WTC11 (cell line): Measurements from ENCODE around the gene LIN7C. TPM values are rescaled to one million over a fixed set of nuclear protein-coding genes. Genes with fewer than 3 reads are reported as not detected.

Experiments used
- ATAC-seq: fragments of 200-7000 bp; cut with Tn5 transposase; 2 replicates; pipeline ENCODE4 v1.10.0; 2021; ENCODE audit warnings: mild to moderate bottlenecking, moderate library complexity
- CTCF ChIA-PET: fragments of 300-600 bp; sonication (Branson Sonifier 250); formaldehyde crosslinking; loops from one replicate; lab custom pipeline; 2021; ENCODE audit warnings: antibody characterized with exemption; lab: Charles Lee
- POLR2A ChIA-PET: fragments of 350-600 bp; sonication (Branson Sonifier 250); formaldehyde crosslinking; loops from one replicate; lab custom pipeline; 2021; ENCODE audit warnings: antibody characterized with exemption; lab: Charles Lee
- DNase-seq: peaks from one replicate; pipeline ENCODE4 v3.0.0; 2021; ENCODE audit warnings: low spot score
- H3K27ac Mint-ChIP-seq: 2 replicates; pipeline ENCODE4 v1.8.0; 2021; ENCODE audit warnings: mixed read lengths
- H3K27me3 Mint-ChIP-seq: 2 replicates; pipeline ENCODE4 v1.8.0; 2021; ENCODE audit warnings: low read depth, mild to moderate bottlenecking, moderate library complexity, mixed read lengths
- H3K36me3 Mint-ChIP-seq: 2 replicates; pipeline ENCODE4 v1.8.0; 2021; ENCODE audit warnings: mixed read lengths
- H3K4me1 Mint-ChIP-seq: 2 replicates; pipeline ENCODE4 v1.8.0; 2022; ENCODE audit warnings: mixed read lengths
- H3K4me3 Mint-ChIP-seq: 2 replicates; pipeline ENCODE4 v1.8.0; 2021; ENCODE audit warnings: mild to moderate bottlenecking, moderate library complexity, mixed read lengths
- H3K9me3 Mint-ChIP-seq: 2 replicates; pipeline ENCODE4 v1.8.0; 2021; ENCODE audit warnings: mixed read lengths
- CREB1 ChIP-seq: sonication (generic); formaldehyde crosslinking; IDR thresholded peaks from 2 replicates; pipeline ENCODE4 v1.8.0; 2023; ENCODE audit warnings: mild to moderate bottlenecking, missing genetic modification reagents
- ELF4 ChIP-seq: sonication (generic); formaldehyde crosslinking; IDR thresholded peaks from 2 replicates; pipeline ENCODE4 v1.8.1; 2022; ENCODE audit warnings: low read depth, mild to moderate bottlenecking, moderate library complexity, missing genetic modification reagents
- FOXJ3 ChIP-seq: sonication (generic); formaldehyde crosslinking; IDR thresholded peaks from 2 replicates; pipeline ENCODE4 v1.9.0; 2021; ENCODE audit warnings: missing genetic modification reagents, mild to moderate bottlenecking, borderline replicate concordance
- FOXK1 ChIP-seq: sonication (generic); formaldehyde crosslinking; IDR thresholded peaks from 2 replicates; pipeline ENCODE4 v1.8.0; 2022; ENCODE audit warnings: mild to moderate bottlenecking, moderate library complexity, missing genetic modification reagents
- GTF2I ChIP-seq: fragments of 250-450 bp; sonication (Bioruptor Pico); conservative IDR thresholded peaks from 2 replicates; pipeline ENCODE4 v1.4.0; 2021; ENCODE audit warnings: mild to moderate bottlenecking
- SP1 ChIP-seq: sonication (generic); formaldehyde crosslinking; conservative IDR thresholded peaks from 2 replicates; pipeline ENCODE4 v1.8.1; 2022; ENCODE audit warnings: missing genetic modification reagents
- STAT6 ChIP-seq: sonication (generic); formaldehyde crosslinking; conservative IDR thresholded peaks from 2 replicates; pipeline ENCODE4 v1.8.1; 2023; ENCODE audit warnings: mild to moderate bottlenecking, low read depth, missing genetic modification reagents, moderate library complexity
- TEAD1 ChIP-seq: sonication (generic); formaldehyde crosslinking; IDR thresholded peaks from 2 replicates; pipeline ENCODE4 v1.8.0; 2022; ENCODE audit warnings: mild to moderate bottlenecking, missing genetic modification reagents
- ZNF263 ChIP-seq: sonication (generic); formaldehyde crosslinking; IDR thresholded peaks from 2 replicates; pipeline ENCODE4 v1.8.1; 2022; ENCODE audit warnings: low read depth, mild to moderate bottlenecking, moderate library complexity, missing genetic modification reagents
- ZNF317 ChIP-seq: sonication (generic); formaldehyde crosslinking; IDR thresholded peaks from 2 replicates; pipeline ENCODE4 v1.8.1; 2023; ENCODE audit warnings: low read depth, mild to moderate bottlenecking, moderate library complexity, missing genetic modification reagents, borderline replicate concordance
- ZSCAN18 ChIP-seq: fragments of 250-450 bp; sonication (Bioruptor Pico); IDR thresholded peaks from 2 replicates; pipeline ENCODE4 v2.1.2; 2022; ENCODE audit warnings: mild to moderate bottlenecking, moderate library complexity
- total RNA-seq: library from RNA; stranded (reverse); gene quantifications from 3 replicates; pipeline ENCODE4 v1.2.3, GENCODE V29; 2021
- TF ChIP-seq, protein P1 (sequence below): sonication (generic); formaldehyde crosslinking; IDR thresholded peaks from 2 replicates; pipeline ENCODE4 v1.8.0; 2022; ENCODE audit warnings: mild to moderate bottlenecking, missing genetic modification reagents
- TF ChIP-seq, protein P2 (sequence below): sonication (generic); formaldehyde crosslinking; conservative IDR thresholded peaks from 2 replicates; pipeline ENCODE4 v1.8.1; 2022; ENCODE audit warnings: mild to moderate bottlenecking, missing genetic modification reagents
- TF ChIP-seq, protein P3 (sequence below): sonication (generic); formaldehyde crosslinking; IDR thresholded peaks from 2 replicates; pipeline ENCODE4 v1.8.0; 2023; ENCODE audit warnings: mild to moderate bottlenecking, missing genetic modification reagents
- TF ChIP-seq, protein P4 (sequence below): sonication (generic); formaldehyde crosslinking; IDR thresholded peaks from 2 replicates; pipeline ENCODE4 v1.8.1; 2023; ENCODE audit warnings: mild to moderate bottlenecking, moderate library complexity, missing genetic modification reagents
- TF ChIP-seq, protein P5 (sequence below): sonication (generic); formaldehyde crosslinking; IDR thresholded peaks from 2 replicates; pipeline ENCODE4 v1.8.1; 2022; ENCODE audit warnings: low read depth, mild to moderate bottlenecking, moderate library complexity, missing genetic modification reagents, borderline replicate concordance
- TF ChIP-seq, protein P6 (sequence below): sonication (generic); formaldehyde crosslinking; IDR thresholded peaks from 2 replicates; pipeline ENCODE4 v1.8.1; 2022; ENCODE audit warnings: missing genetic modification reagents, borderline replicate concordance

LIN7C gene
- total RNA-seq, 1 experiment from 2014 or later = 39.4 TPM

DNA sequence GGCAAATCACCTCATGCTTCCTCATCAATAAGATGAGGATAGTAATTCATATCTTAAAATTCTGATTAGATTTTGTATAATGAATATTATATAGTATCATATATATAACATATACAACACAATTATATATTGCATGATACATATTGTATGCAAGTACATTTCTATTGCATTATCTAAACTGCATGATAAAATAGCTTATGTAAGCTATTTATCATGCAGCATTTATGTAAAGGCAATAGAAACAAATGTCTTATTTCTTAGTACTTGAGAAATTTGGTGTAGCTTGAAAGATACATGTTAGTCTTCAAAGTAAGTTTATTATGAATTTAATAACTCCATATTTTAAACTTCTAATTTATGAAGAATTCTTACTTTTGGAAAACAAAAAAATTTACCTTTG lies 5.5 kb downstream of the LIN7C start (continued):
- TF ChIP-seq STAT6 (CRISPR knock-in tag) = no peak
- TF ChIP-seq, protein P1, sequence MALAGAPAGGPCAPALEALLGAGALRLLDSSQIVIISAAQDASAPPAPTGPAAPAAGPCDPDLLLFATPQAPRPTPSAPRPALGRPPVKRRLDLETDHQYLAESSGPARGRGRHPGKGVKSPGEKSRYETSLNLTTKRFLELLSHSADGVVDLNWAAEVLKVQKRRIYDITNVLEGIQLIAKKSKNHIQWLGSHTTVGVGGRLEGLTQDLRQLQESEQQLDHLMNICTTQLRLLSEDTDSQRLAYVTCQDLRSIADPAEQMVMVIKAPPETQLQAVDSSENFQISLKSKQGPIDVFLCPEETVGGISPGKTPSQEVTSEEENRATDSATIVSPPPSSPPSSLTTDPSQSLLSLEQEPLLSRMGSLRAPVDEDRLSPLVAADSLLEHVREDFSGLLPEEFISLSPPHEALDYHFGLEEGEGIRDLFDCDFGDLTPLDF (CRISPR knock-in tag) = no peak
- no peak for TF ChIP-seq GTF2I (CRISPR knock-in tag)
- TF ChIP-seq, protein P2, sequence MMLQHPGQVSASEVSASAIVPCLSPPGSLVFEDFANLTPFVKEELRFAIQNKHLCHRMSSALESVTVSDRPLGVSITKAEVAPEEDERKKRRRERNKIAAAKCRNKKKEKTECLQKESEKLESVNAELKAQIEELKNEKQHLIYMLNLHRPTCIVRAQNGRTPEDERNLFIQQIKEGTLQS (CRISPR knock-in tag) = no peak

- no peak for DNase-seq
- Mint-ChIP-seq H3K36me3 (peaks cover 51% of the 10 kb centered on the region), H3K9me3 (no peaks in the 10 kb centered on the region), H3K27me3 (no peaks in the 10 kb centered on the region), H3K4me3 (no peak overlapping the region), H3K4me1 (no peaks in the 10 kb centered on the region), H3K27ac (no peak overlapping the region)
- ATAC-seq = no peak
- TF ChIP-seq, protein P3, sequence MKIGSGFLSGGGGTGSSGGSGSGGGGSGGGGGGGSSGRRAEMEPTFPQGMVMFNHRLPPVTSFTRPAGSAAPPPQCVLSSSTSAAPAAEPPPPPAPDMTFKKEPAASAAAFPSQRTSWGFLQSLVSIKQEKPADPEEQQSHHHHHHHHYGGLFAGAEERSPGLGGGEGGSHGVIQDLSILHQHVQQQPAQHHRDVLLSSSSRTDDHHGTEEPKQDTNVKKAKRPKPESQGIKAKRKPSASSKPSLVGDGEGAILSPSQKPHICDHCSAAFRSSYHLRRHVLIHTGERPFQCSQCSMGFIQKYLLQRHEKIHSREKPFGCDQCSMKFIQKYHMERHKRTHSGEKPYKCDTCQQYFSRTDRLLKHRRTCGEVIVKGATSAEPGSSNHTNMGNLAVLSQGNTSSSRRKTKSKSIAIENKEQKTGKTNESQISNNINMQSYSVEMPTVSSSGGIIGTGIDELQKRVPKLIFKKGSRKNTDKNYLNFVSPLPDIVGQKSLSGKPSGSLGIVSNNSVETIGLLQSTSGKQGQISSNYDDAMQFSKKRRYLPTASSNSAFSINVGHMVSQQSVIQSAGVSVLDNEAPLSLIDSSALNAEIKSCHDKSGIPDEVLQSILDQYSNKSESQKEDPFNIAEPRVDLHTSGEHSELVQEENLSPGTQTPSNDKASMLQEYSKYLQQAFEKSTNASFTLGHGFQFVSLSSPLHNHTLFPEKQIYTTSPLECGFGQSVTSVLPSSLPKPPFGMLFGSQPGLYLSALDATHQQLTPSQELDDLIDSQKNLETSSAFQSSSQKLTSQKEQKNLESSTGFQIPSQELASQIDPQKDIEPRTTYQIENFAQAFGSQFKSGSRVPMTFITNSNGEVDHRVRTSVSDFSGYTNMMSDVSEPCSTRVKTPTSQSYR (CRISPR knock-in tag) = no peak
- TF ChIP-seq, protein P4, sequence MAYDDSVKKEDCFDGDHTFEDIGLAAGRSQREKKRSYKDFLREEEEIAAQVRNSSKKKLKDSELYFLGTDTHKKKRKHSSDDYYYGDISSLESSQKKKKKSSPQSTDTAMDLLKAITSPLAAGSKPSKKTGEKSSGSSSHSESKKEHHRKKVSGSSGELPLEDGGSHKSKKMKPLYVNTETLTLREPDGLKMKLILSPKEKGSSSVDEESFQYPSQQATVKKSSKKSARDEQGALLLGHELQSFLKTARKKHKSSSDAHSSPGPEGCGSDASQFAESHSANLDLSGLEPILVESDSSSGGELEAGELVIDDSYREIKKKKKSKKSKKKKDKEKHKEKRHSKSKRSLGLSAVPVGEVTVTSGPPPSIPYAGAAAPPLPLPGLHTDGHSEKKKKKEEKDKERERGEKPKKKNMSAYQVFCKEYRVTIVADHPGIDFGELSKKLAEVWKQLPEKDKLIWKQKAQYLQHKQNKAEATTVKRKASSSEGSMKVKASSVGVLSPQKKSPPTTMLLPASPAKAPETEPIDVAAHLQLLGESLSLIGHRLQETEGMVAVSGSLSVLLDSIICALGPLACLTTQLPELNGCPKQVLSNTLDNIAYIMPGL (CRISPR knock-in tag) = no peak
- TF ChIP-seq, protein P5, sequence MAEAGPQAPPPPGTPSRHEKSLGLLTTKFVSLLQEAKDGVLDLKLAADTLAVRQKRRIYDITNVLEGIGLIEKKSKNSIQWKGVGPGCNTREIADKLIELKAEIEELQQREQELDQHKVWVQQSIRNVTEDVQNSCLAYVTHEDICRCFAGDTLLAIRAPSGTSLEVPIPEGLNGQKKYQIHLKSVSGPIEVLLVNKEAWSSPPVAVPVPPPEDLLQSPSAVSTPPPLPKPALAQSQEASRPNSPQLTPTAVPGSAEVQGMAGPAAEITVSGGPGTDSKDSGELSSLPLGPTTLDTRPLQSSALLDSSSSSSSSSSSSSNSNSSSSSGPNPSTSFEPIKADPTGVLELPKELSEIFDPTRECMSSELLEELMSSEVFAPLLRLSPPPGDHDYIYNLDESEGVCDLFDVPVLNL = no peak
- TF ChIP-seq TEAD1 (CRISPR knock-in tag) = no peak
- no peak for TF ChIP-seq ZSCAN18
- ChIA-PET CTCF (interaction anchor here (0.8 to 1.2 kb wide), 6 partner anchors 10 to 314 kb away, joined by 3 to 4 read pairs (median 3); no protein-coding TSS in a partner anchor), POLR2A (no interaction called here)
Measured at GRCh38 chr11:27497911-27498310, 8.7 kb downstream of the LIN7C start.

DNA sequence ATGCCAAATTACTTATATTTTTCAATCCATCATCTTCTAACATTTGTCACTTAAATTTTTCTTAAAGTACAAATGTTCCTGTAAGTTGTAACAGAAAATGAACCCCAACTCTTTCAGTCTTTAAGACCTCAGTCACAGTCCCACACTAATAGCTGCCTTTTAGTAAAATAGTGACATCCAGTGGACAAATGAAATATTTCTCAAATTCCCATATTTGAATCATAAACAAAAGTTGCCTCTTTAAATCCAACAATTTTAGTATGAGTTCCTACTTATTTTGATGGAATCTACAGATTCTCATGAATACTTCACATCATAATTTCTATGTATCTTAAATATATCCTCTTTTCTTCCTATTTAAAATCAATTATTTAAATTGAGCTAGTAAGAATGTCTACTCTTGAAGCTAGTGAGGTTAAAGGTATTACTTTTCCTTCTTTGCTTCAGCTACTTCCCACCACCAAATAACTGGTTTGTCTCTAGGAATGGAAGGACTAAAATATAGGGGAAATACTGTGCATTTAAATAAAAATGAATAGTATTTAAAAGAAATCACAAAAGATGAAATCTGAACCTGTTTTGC lies 9.2 kb downstream of the LIN7C start:
- Mint-ChIP-seq H3K27me3 (no peaks in the 10 kb centered on the region), H3K4me1 (no peaks in the 10 kb centered on the region), H3K4me3 (no peak overlapping the region), H3K9me3 (no peaks in the 10 kb centered on the region), H3K36me3 (peaks cover 49% of the 10 kb centered on the region), H3K27ac (no peak overlapping the region)
- DNase-seq (no peak), ATAC-seq (no peak)
- TF ChIP-seq ZNF263 = no peak
- no peak for TF ChIP-seq ZNF317 (CRISPR knock-in tag)
- TF ChIP-seq, protein P6, sequence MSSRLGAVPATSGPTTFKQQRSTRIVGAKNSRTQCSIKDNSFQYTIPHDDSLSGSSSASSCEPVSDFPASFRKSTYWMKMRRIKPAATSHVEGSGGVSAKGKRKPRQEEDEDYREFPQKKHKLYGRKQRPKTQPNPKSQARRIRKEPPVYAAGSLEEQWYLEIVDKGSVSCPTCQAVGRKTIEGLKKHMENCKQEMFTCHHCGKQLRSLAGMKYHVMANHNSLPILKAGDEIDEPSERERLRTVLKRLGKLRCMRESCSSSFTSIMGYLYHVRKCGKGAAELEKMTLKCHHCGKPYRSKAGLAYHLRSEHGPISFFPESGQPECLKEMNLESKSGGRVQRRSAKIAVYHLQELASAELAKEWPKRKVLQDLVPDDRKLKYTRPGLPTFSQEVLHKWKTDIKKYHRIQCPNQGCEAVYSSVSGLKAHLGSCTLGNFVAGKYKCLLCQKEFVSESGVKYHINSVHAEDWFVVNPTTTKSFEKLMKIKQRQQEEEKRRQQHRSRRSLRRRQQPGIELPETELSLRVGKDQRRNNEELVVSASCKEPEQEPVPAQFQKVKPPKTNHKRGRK (CRISPR knock-in tag) = no peak
- TF ChIP-seq FOXJ3 (CRISPR knock-in tag) = no peak
- no peak for TF ChIP-seq FOXK1 (CRISPR knock-in tag)
- TF ChIP-seq CREB1 (CRISPR knock-in tag) = no peak
- TF ChIP-seq SP1 (CRISPR knock-in tag) = no peak
- TF ChIP-seq ELF4 (CRISPR knock-in tag) = no peak
- CTCF ChIA-PET = interaction anchor here (0.8 to 1.2 kb wide), 6 partner anchors 10 to 313 kb away, joined by 3 to 4 read pairs (median 3); no protein-coding TSS in a partner anchor
- POLR2A ChIA-PET = no interaction called here
